NCI-H1930 (cell line): ENCODE results near the gene NDST3.

Experiments
- DNase-seq, 2 experiments: peaks; one replicate each; lab custom pipeline; 2025; lab: John Stamatoyannopoulos, UW

The NDST3 gene

DNA sequence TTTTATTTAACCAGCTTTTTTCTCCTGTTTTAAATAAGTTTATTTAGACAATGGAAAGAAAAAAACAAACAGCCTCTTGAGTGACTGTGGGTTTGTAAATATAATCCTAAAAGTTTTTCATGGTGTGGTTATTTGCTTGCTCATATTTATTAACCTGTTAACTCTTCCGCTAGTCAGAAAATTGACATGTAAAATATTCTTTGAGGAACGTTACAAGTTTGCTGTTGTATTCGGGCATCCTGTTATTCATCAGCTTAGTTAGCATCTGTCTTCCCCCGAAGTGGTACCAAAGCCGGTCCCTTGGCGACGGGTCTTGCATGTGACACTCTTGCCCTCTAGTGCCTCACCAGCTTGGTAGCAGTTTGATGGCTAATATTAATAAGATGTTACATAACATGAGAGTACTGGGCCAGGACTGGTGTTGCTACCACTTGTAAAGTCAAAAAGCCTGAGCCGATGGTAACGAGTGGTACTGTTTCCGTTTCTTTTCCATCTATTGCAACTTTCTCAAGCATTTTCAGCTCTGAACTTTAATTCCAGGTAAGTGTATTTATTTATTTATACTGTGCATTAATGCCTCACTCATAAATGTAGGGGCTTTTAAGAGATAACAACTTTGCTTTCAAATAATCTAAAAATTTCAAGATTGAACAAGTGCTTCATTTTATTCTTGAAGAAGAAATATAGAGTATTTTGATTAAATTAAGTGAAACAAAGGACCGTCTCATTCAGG, at the start of gene NDST3:
NDST3 (plus strand) TSS at position 434 of the 733 bp plus-strand sequence. CDS start 19,425 bp downstream, outside the sequence.
- DNase-seq = peak; percentile 33 to 44

GRCh38 chr4:117986321-117986720, 48.0 kb upstream of the NDST3 start:
- DNase-seq = no peak

DNA sequence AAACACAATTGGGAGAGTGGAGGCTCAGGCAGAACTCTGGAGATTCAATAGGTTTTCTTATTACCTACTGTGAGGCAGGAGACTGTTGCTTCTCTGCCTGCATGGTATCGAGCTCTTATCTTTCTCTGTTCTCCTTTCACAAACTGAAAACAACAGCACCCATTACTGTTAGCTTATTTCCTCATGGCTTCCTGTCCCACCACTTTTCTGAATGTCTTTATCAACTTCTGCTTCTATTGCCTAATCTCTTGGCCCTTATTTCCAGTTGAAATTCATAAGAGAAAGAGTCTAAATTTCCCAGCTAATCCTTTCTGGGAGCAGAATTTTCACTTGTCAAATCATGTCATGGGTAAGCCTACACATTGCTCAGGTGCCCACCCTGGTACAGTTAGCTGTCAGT, 46.8 kb upstream of the NDST3 start:
- no peak for DNase-seq

DNA sequence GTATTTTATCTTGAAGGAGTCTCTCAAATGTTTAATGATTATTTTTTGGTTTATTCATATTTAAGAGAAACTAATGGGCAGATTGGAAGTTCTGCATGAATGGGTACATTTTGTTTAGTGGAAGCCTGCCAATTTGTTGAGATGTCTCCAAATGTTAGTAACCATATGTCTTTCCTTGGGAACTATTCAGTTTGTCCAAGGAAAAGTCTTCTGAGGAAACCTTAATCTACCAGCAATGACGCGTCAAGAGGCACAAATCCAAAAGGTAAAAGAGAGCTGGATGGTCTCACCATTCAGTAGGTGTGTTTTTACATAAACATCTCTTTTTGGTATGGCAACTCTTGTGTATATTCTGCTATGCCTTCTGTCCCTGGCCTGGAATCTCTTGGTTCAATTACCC, 37.4 kb upstream of the NDST3 start:
- DNase-seq = no peak

DNA sequence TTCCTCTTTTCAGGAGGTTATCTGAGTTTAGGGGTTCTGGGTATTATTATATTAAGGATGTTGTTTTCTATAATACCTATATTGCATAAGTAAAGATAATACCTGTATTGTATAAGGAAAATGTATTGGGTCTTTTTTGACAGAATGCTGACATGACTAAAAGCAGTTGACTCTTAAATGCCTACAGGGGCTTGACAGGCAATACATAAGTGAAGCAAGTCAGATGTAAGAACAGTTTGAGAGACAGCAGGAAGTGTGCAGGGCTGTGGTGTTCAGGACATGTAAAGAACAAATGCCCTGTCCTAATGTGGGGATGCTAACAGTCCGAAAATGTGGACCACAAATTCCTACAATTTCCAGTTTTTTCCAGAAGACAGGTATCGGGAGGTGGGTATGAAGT, 30.2 kb upstream of the NDST3 start:
- DNase-seq = no peak

DNA sequence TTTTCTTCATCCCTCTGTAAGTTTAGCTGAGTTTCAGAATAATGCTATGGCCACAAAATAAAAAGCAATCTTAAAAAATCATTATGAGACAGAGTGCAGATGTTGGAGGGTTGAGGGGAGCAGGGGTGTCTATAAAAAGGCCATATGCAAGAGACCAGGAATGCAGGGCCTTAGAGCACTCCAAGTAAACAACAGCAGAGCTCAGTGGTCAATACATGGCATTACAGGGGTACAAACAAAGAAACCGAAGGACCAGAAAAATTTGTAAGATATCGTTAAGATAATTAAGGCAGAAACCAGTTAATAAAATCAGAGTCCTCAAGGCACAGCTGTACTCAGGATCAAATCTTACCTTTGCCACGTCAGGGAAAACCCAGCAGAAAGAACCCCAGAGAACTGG, 28.4 kb upstream of the NDST3 start:
- DNase-seq = no peak

GRCh38 chr4:118012142-118012541, 22.1 kb upstream of the NDST3 start:
- DNase-seq = no peak

GRCh38 chr4:118014831-118015230, 19.5 kb upstream of the NDST3 start:
- DNase-seq = no peak

DNA sequence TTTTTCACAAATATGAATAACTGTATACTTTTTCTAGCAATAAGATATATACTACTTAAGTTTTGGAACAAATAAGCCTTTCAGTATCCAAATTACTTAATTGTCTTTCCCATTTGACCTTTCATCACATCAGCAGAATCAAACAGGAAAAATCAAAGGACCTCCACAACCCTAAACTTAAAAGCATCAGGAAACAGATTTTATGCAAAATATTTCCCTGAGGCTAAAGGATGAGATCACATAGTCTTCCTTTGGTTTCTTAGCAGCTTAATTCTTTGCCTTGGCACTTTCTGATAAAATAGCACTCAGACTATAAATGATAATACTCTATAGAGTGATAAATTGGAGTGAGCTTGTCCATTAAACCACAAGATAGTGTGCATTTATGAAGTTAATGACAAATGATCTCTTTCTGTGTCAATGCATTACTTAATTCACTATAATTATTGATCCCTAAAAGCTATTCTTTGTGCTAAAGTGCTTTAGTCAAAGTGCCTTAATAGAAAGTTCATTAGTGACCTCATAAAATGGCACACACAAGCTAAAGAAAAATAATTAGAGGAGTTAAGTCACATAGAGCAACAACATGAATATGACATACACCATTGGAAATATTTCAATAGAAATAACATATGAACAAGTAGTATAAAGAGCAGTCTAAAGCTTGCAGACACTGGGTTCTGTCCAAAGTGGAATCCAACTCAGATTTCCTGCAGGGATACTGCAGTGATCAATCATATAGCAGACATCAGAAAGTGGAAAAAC, 15.7 kb upstream of the NDST3 start:
- no peak for DNase-seq

DNA sequence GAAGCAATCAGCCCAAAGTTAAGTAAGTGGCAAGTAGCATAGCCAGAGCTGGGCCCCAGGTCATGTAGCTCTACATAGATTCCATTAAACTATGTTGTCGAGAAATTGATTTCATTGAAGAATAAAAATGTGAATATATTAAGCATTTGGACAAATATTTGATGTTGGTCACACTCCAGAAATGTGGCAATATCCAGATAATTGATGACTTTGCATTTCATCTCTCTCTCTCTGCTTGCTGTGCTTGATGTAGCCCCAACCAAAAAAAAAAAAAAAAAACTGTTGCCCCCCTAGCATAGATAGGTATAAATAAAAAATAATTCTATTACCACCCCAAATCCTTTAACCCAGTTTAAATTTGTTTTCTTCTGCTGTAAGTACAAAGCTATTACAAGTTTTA, 7.5 kb upstream of the NDST3 start:
- no peak for DNase-seq

DNA sequence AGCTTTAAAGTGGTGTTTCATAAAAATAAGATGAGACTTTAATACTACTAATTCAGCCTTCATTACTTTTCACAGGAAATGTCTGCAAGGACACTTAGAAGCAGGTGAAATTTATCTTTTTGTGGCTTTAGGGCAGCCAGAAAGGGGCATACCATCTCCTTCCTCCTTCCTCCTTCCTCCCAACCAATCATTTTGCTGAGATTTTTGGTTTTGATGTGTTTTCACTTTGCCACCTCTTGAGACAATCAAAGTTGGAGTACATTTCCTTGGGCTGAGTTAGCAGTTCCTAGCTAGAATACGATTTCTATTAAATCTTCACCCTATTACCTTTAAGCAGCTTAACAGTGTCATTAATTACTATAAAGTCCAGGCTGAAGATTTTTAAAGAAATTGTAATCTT, 5.1 kb upstream of the NDST3 start:
- DNase-seq = no peak

GRCh38 chr4:118032691-118033090, 1.6 kb upstream of the NDST3 start:
- DNase-seq = no peak

DNA sequence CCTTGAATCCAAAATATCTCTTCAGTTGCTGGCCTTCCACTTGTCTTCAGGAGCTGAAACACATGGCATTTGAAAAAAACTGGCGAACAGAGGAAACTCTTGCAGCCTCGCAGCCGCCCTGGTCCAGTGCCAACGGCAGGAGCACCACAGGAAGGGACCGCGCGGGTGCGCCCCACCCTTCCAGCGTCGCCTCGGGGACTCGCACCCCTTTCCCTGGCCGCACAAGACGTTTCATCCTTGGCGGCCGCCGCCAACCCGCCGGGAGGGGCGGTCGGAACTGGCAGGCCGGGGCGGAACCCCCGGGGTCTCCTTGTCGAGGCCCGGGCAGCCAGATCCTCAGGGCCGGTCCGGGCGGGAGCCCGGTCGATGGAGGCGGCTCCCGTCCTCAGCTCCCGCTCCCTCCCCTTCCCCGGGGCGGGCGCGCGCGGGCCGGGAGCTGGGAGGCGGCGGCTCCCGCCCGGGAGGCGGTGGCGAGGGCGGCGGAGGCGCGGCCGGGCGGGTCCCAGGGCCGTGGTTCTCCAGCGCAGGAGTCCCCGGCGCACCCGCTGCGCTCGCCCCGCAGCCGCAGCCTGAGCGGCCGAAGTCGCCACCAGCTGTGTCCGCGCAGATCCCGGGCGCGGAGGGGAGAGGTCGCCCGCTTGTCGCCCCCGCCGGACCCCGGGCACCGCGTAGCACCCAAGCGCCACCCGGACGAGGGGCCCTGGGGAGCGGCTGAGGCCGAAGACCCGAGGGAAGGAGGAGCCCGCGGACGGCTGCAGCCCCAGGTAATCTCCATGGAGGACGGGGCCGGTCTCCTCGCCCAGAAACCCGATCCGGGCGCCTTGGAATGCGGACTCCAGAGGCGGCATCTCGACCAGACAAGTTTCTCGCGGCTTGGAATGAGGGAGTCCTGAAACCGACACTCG, 886 bp upstream of the NDST3 start:
- DNase-seq = peak in 1 of 2 experiments; percentile 9

GRCh38 chr4:118035309-118035708, 1.0 kb downstream of the NDST3 start:
- no peak for DNase-seq

DNA sequence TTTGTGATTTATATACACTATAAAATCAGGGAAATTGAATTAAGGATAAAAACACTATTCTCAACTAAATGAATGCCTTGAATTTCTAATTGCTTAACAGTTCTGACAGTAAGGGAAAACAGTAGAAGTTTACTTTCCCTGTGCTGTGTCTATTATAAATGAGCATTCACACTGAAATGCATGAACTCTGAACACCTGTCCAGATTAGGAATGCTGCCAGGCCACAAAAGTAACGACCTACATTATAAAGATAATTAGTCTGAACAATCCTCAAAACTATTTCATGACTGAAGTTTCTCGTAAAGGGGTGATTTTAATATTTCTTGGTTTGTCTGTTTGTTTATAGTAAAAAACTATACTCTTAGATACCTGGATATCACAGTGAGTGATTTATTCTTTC, 2.0 kb downstream of the NDST3 start:
- no peak for DNase-seq

DNA sequence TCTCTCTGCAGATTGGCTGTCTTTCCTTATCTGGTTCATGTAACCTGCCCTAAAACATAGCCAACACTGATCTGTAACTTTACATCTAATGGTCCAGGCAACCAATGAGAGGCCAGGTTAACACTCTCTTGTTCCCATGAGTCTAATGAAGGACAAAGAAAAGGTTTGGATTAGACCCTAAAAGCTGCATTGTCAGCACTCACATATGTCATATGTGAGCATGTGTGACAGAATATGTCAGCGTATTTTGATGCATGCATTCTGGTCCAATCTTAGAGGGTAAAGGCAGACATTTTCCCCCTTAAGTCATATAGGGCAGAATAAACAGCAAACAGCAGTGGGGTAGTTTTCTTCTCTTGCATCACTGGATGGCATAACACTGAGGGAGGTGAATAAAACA, 3.7 kb downstream of the NDST3 start:
- DNase-seq = no peak

DNA sequence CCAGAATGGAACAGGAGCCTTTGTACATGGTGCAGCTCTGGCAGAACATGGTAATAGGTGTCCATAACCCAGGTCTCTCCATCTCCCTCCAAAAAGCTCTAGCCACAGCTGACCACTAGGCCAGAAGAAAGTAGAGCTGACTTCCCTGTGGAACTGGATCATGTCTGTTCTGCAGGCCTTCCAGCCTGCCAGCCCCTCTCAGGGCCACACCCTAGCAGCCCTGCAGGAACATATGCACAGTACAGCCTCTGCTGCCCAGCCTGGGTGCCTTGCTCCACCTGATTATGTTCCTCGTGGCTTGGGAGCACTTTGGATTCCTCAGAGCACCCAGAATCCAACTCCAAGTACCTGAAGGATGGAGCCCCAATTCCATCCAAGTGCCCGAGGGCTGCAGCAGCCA, 12.0 kb downstream of the NDST3 start:
- no peak for DNase-seq

GRCh38 chr4:118047043-118047442, 12.8 kb downstream of the NDST3 start:
- no peak for DNase-seq

DNA sequence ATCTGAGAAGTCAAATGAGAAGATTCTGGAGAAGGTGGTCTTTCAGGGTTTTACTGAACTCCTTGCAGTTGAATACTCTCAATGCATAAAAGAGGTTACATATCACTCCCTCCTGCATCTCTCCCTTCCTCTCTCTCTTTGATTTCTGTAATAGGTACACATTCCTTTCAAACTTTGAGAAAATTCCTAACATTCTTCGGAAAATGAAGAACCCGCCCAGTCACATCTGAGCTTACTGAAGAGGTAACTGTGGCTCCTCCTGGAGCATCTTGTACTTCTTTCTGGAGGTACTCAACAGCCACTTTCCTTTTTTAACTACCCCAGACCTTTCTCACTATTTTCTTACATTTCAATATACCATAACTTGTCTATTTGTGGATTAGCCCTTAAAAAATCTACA, 24.7 kb downstream of the NDST3 start:
- DNase-seq = no peak

GRCh38 chr4:118059397-118059796, 25.1 kb downstream of the NDST3 start:
- no peak for DNase-seq

DNA sequence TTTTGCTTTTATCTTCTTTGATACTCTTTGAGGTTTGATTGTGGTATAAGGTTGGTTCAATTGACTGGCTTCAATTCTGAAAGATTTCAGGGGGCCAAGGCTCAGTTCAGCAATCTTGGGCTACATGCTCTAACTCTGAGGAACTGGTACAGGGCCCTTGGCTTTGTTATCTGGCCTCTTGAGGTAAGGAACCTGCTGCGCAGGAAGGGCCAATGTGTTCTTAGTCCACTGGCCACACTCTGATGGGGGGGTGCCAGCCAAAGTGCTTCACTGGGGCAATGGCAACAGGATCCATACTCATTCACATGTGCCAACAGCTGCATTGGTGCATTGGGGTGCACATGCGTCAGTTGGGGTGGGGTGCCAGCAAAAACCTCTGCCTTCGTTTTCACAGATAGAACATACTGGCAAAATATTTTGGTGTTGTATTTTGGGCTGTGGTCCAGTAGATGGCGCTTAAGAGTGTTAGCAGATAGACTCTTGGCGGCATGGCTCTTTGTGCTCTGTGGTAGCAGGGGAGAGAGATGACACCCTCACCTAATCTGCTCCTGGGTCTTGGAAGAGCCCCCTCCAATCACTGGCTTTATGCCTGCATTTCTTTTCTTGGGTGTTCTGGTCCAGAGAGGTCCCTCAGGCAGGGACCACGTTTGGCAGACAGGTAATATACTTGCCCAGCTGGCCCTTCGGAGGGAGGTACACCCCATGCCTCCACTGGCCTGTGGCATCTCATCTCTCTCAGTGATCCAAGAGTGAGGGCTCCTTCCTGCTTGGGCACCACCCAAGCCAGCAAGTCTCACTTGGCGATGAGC, 42.9 kb downstream of the NDST3 start:
- DNase-seq = no peak

- no peak for DNase-seq
Observed at GRCh38 chr4:118077767-118078105, 43.5 kb downstream of the NDST3 start.
